H1 (cell line): ENCODE data around the gene CCDC127. TPM values are rescaled to one million over a fixed set of nuclear protein-coding genes. Genes with fewer than 3 reads are reported as not detected.

ENCODE experiments used
- CTCF ChIA-PET: fragments of 300-600 bp; sonication (Branson Sonifier 250); formaldehyde crosslinking; loops from one replicate; lab custom pipeline; 2021; ENCODE audit not compliant: partially characterized antibody; lab: Charles Lee
- POLR2A ChIA-PET: fragments of 300-600 bp; sonication (Branson Sonifier 250); formaldehyde crosslinking; loops from one replicate; lab custom pipeline; 2021; ENCODE audit warnings: inconsistent platforms; ENCODE audit not compliant: partially characterized antibody; lab: Charles Lee
- DNase-seq, 2 experiments: peaks; one replicate each; pipeline versions ENCODE4 v3.0.0 to v3.0.0-alpha.2; 2010 to 2022; ENCODE audit warnings: low spot score in 2 of 2, low read depth in 1 of 2, mixed read lengths in 1 of 2
- FAIRE-seq: peaks from 2 replicates; lab custom pipeline; 2011; peaks lifted over from hg19 to GRCh38; lab: Jason Lieb, UNC
- H2AFZ ChIP-seq: 2 replicates; pipeline ENCODE4 v1.8.1; 2012; ENCODE audit warnings: low read length, inconsistent platforms
- H2AK5ac ChIP-seq: 2 replicates; pipeline ENCODE4 v1.6.1; 2013; ENCODE audit warnings: low read depth, low read length
- H2BK120ac ChIP-seq: replicated peaks from 2 replicates; pipeline ENCODE3; 2013; ENCODE audit warnings: low read depth, low read length, inconsistent platforms
- H2BK12ac ChIP-seq: 2 replicates; pipeline ENCODE4 v1.6.1; 2013; ENCODE audit warnings: low read depth, low read length
- H2BK15ac ChIP-seq: 2 replicates; pipeline ENCODE4 v1.6.1; 2013; ENCODE audit warnings: low read length
- H2BK20ac ChIP-seq: 2 replicates; pipeline ENCODE4 v1.6.1; 2013; ENCODE audit warnings: low read length
- H2BK5ac ChIP-seq: 2 replicates; pipeline ENCODE4 v1.6.1; 2013; ENCODE audit warnings: low read depth, low read length
- H3K14ac ChIP-seq: 2 replicates; pipeline ENCODE4 v1.6.1; 2013; ENCODE audit warnings: inconsistent platforms; ENCODE audit not compliant: insufficient read length
- H3K18ac ChIP-seq: 2 replicates; pipeline ENCODE4 v1.6.1; 2013; ENCODE audit warnings: low read length; ENCODE audit errors: extremely low read depth
- H3K23ac ChIP-seq: 2 replicates; pipeline ENCODE4 v1.6.1; 2013; ENCODE audit warnings: inconsistent platforms; ENCODE audit not compliant: insufficient read length
- H3K23me2 ChIP-seq: 2 replicates; pipeline ENCODE4 v1.6.1; 2013; ENCODE audit warnings: low read depth, low read length
- H3K27ac ChIP-seq: 2 replicates; pipeline ENCODE4 v1.6.1; 2011; ENCODE audit warnings: low read depth, low read length, inconsistent platforms
- H3K27me3 ChIP-seq, 4 experiments: replicated peaks in 1 of 4; 1 replicate in 1 of 4; 2 replicates in 3 of 4; pipeline versions ENCODE4 v1.6.1 to v1.8.1; 2011 to 2013; ENCODE audit warnings: low read length in 3 of 4, mild to moderate bottlenecking in 3 of 4, inconsistent platforms in 2 of 4, mixed read lengths in 2 of 4, moderate library complexity in 1 of 4; ENCODE audit not compliant: control insufficient read depth in 3 of 4, insufficient read depth in 3 of 4; ENCODE audit errors: extremely low read depth in 1 of 4
- H3K36me3 ChIP-seq, 4 experiments: 2 replicates each; pipeline versions ENCODE4 v1.6.1 to v1.8.1; 2011 to 2013; ENCODE audit warnings: mild to moderate bottlenecking in 4 of 4, low read length in 3 of 4, moderate library complexity in 2 of 4, control low read depth in 1 of 4, inconsistent platforms in 1 of 4; ENCODE audit not compliant: insufficient read depth in 4 of 4, control insufficient read depth in 2 of 4
- H3K4ac ChIP-seq: replicated peaks from 2 replicates; pipeline ENCODE3; 2013; ENCODE audit warnings: low read length, low read depth, mixed read lengths, inconsistent platforms; ENCODE audit not compliant: insufficient read length
- H3K4me1 ChIP-seq, 4 experiments: replicated peaks in 1 of 4; 1 replicate in 1 of 4; 2 replicates in 3 of 4; pipeline versions ENCODE4 v1.6.1 to v1.8.1; 2011 to 2013; ENCODE audit warnings: low read length in 3 of 4, inconsistent platforms in 2 of 4, mixed read lengths in 1 of 4; ENCODE audit not compliant: insufficient read depth in 4 of 4, control insufficient read depth in 3 of 4
- H3K4me2 ChIP-seq, 2 experiments: 2 replicates each; pipeline versions ENCODE4 v1.6.1 to v1.8.1; 2011 to 2013; ENCODE audit warnings: low read depth in 2 of 2, low read length in 2 of 2, control low read depth in 1 of 2, inconsistent platforms in 1 of 2, mild to moderate bottlenecking in 1 of 2; ENCODE audit not compliant: insufficient read depth in 1 of 2
- H3K4me3 ChIP-seq, 4 experiments: fragments of 200-600, 300-600 bp in 1 of 4; sonication (generic), shearing (Covaris generic), sonication (Bioruptor Twin) in 1 of 4; 2 replicates each; pipeline versions ENCODE4 v1.5.1 to v1.8.1; 2011 to 2016; ENCODE audit warnings: low read length in 4 of 4, low read depth in 3 of 4, control low read depth in 2 of 4, inconsistent platforms in 2 of 4, mild to moderate bottlenecking in 2 of 4, mixed read lengths in 1 of 4, moderate library complexity in 1 of 4; ENCODE audit not compliant: insufficient read depth in 2 of 4; ENCODE audit errors: extremely low read depth in 1 of 4
- H3K56ac ChIP-seq: replicated peaks from 2 replicates; pipeline ENCODE3; 2013; ENCODE audit warnings: low read depth, mild to moderate bottlenecking, mixed read lengths, low read length, inconsistent platforms; ENCODE audit not compliant: insufficient read length
- H3K79me1 ChIP-seq: 2 replicates; pipeline ENCODE4 v1.6.1; 2013; ENCODE audit warnings: low read depth, low read length, control low read depth
- H3K79me2 ChIP-seq, 2 experiments: 2 replicates each; pipeline versions ENCODE4 v1.6.1 to v1.8.1; 2012 to 2013; ENCODE audit warnings: low read length in 2 of 2, mild to moderate bottlenecking in 2 of 2, inconsistent platforms in 1 of 2; ENCODE audit not compliant: insufficient read depth in 2 of 2, control insufficient read depth in 1 of 2
- H3K9ac ChIP-seq, 4 experiments: replicated peaks in 1 of 4; 1 replicate in 1 of 4; 2 replicates in 3 of 4; pipeline versions ENCODE4 v1.6.1 to v1.8.1; 2011 to 2013; ENCODE audit warnings: low read depth in 3 of 4, low read length in 3 of 4, control low read depth in 2 of 4, mild to moderate bottlenecking in 2 of 4, moderate library complexity in 2 of 4, inconsistent platforms in 1 of 4; ENCODE audit errors: extremely low read depth in 1 of 4
- H3K9me3 ChIP-seq, 2 experiments: 2 replicates each; pipeline versions ENCODE4 v1.6.1 to v1.8.1; 2012 to 2013; ENCODE audit warnings: mild to moderate bottlenecking in 2 of 2, moderate library complexity in 2 of 2, control low read depth in 1 of 2, inconsistent platforms in 1 of 2, low read depth in 1 of 2, low read length in 1 of 2, mixed read lengths in 1 of 2; ENCODE audit not compliant: insufficient read depth in 2 of 2
- H4K20me1 ChIP-seq, 2 experiments: replicated peaks in 1 of 2; 2 replicates each; pipeline versions ENCODE3 to v1.8.1; 2011 to 2013; ENCODE audit warnings: inconsistent platforms in 2 of 2, low read length in 2 of 2, mild to moderate bottlenecking in 1 of 2; ENCODE audit not compliant: insufficient read depth in 2 of 2, control insufficient read depth in 1 of 2
- H4K5ac ChIP-seq: 2 replicates; pipeline ENCODE4 v1.6.1; 2013; ENCODE audit warnings: low read length, low read depth, mixed read lengths, inconsistent platforms; ENCODE audit not compliant: insufficient read length
- H4K8ac ChIP-seq: 2 replicates; pipeline ENCODE4 v1.8.0; 2013; ENCODE audit warnings: mild to moderate bottlenecking, moderate library complexity, low read length, inconsistent platforms; ENCODE audit not compliant: insufficient read depth; ENCODE audit errors: extremely low read depth
- H4K91ac ChIP-seq: replicated peaks from 2 replicates; pipeline ENCODE3; 2013; ENCODE audit warnings: low read length, mixed read lengths, inconsistent platforms; ENCODE audit not compliant: insufficient read length
- ATF3 ChIP-seq: IDR thresholded peaks from 2 replicates; pipeline ENCODE4 v1.6.1; 2011; ENCODE audit warnings: low read depth, mild to moderate bottlenecking, low read length; ENCODE audit not compliant: insufficient read depth
- BCL11A ChIP-seq, 2 experiments: IDR thresholded peaks; one replicate each; pipeline ENCODE4 v1.6.1; 2011; ENCODE audit warnings: low read depth in 2 of 2, low read length in 2 of 2, mild to moderate bottlenecking in 2 of 2
- E2F6 ChIP-seq: IDR thresholded peaks from 2 replicates; pipeline ENCODE4 v1.6.1; 2012; ENCODE audit warnings: inconsistent platforms
- KDM5A ChIP-seq: fragments of 200-600 bp; IDR thresholded peaks from 2 replicates; pipeline ENCODE4 v1.7.1; 2012; ENCODE audit warnings: mild to moderate bottlenecking, low read length, inconsistent platforms, mixed read lengths
- MAFK ChIP-seq: IDR thresholded peaks from 2 replicates; pipeline ENCODE4 v1.6.1; 2012; ENCODE audit warnings: low read depth, mild to moderate bottlenecking, improper control_type of control experiment, low read length
- MAX ChIP-seq: IDR thresholded peaks from 2 replicates; pipeline ENCODE4 v1.6.1; 2012; ENCODE audit warnings: inconsistent platforms
- RBBP5 ChIP-seq: IDR thresholded peaks from 2 replicates; pipeline ENCODE4 v1.7.1; 2012; ENCODE audit warnings: low read depth, mild to moderate bottlenecking, inconsistent platforms, low read length, moderate library complexity, borderline replicate concordance
- RFX5 ChIP-seq: IDR thresholded peaks from 2 replicates; pipeline ENCODE4 v1.6.1; 2011; ENCODE audit warnings: low read depth, low read length, improper control_type of control experiment, borderline replicate concordance
- RXRA ChIP-seq: IDR thresholded peaks from 2 replicates; pipeline ENCODE4 v1.6.1; 2011; ENCODE audit warnings: low read depth, mild to moderate bottlenecking, low read length, moderate library complexity; ENCODE audit not compliant: insufficient read depth
- SRF ChIP-seq: IDR thresholded peaks from 2 replicates; pipeline ENCODE4 v1.6.1; 2011; ENCODE audit warnings: mild to moderate bottlenecking, low read depth, low read length, moderate library complexity
- SUZ12 ChIP-seq: fragments of 200-600 bp; sonication (generic); IDR thresholded peaks from 2 replicates; pipeline ENCODE4 v1.6.1; 2012; ENCODE audit warnings: mild to moderate bottlenecking, inconsistent platforms, low read length, moderate library complexity, mixed read lengths
- TEAD4 ChIP-seq: IDR thresholded peaks from 2 replicates; pipeline ENCODE4 v1.6.1; 2012; ENCODE audit warnings: low read depth, low read length, inconsistent platforms, mixed read lengths
- WGBS, 2 experiments: shearing (Covaris generic) in 1 of 2; methylation state at CpG; one replicate each; pipeline versions ENCODE4 v1.1.6 to v1.1.7; 2013 to 2015; ENCODE audit warnings: low lambda C conversion rate in 2 of 2, mixed read lengths in 2 of 2, inconsistent platforms in 1 of 2, low coverage in 1 of 2, missing lambda C conversion rate in 1 of 2; ENCODE audit not compliant: insufficient replicate concordance in 2 of 2, insufficient coverage in 1 of 2, insufficient read length in 1 of 2; ENCODE audit errors: extremely low coverage in 1 of 2, missing lambda C conversion rate in 1 of 2; 5-methylcytosine and 5-hydroxymethylcytosine counted together
- polyA plus RNA-seq, 7 experiments: library from polyadenylated mRNA; depleted of rRNA in 3 of 7; stranded (reverse) in 5 of 7; unstranded in 2 of 7; fragments of >200 nt in 5 of 7; fragments of 200-250 nt in 2 of 7; gene quantifications; 1 replicate in 5 of 7; 2 replicates in 1 of 7; 4 replicates in 1 of 7; pipeline versions ENCODE4 v1.2.1 to v1.2.3, GENCODE V29; 2011 to 2013; ENCODE audit warnings: missing spikeins in 2 of 7, mixed read lengths in 2 of 7
- total RNA-seq: library from RNA; stranded (reverse); fragmentation: NEBNext Ultra II Directional; extraction: Animal tissue kit (Norgen Biotek cat#: 25700); gene quantifications from 2 replicates; pipeline ENCODE4 v1.2.1, GENCODE V29; 2021

The CCDC127 gene
- total and polyA plus RNA-seq, 2 of the 8 experiments (the other 6 are each of a cell fraction or from before 2014, with no cell fraction given), result 2.9 to 8.0 TPM

GRCh38 chr5:206406-206805 lies 11.5 kb downstream of the CCDC127 start:
- no peak overlapping the region for H3K56ac ChIP-seq
- H3K79me2 ChIP-seq, result peaks cover 6 to 32% of the 10 kb centered on the region in 2 experiments; a peak in 3 of 4 replicates
- POLR2A ChIA-PET, result no interaction called here
- no peak overlapping the region for H2BK20ac ChIP-seq
- H3K4me3 ChIP-seq, result no peak overlapping the region
- no peak overlapping the region for H4K91ac ChIP-seq
- CTCF ChIA-PET, result interaction anchor here (1.0 to 1.4 kb wide), 2 partner anchors 13 to 18 kb away, joined by 3 read pairs; no protein-coding TSS in a partner anchor
- H3K9ac ChIP-seq, result no peak overlapping the region
- TF ChIP-seq MAFK (no peak), ATF3 (no peak), KDM5A (no peak), SUZ12 (no peak), TEAD4 (no peak), BCL11A (IDR thresholded peaks at IDR 0.05; ENCODE audit: low read depth in 2 of 2, low read length in 2 of 2) (no peak), E2F6 (no peak), MAX (no peak), SRF (no peak), RBBP5 (no peak), RFX5 (no peak), RXRA (no peak)
- H3K27me3 ChIP-seq, result no peaks in the 10 kb centered on the region
- no peak overlapping the region for H2BK12ac ChIP-seq
- H3K27ac ChIP-seq, result no peak overlapping the region
- no peak overlapping the region for H3K23ac ChIP-seq
- no peak overlapping the region for H3K4ac ChIP-seq
- peaks cover 1% of the 10 kb centered on the region; the same call in 1 of the 2 replicates for H3K23me2 ChIP-seq
- no peak overlapping the region for H3K14ac ChIP-seq
- no peak overlapping the region for H2BK15ac ChIP-seq
- WGBS, 2 experiments, result 88% methylated on average over 11 of the region's 11 CpGs; no CpG with 5 or more reads in 1 of the 2 experiments
- H4K20me1 ChIP-seq, result peaks cover 4 to 26% of the 10 kb centered on the region in 2 experiments
- H3K36me3 ChIP-seq, result peaks cover 2 to 16% (median 10%) of the 10 kb centered on the region in 4 experiments
- no peaks in the 10 kb centered on the region; the same call in 1 of the 2 replicates for H3K79me1 ChIP-seq
- FAIRE-seq (no peak), DNase-seq (no peak)
- no peak overlapping the region for H2AFZ ChIP-seq
- no peaks in the 10 kb centered on the region; a peak in 1 of 7 replicates for H3K4me1 ChIP-seq
- no peak overlapping the region for H2BK120ac ChIP-seq
- H3K18ac ChIP-seq, result no peak overlapping the region
- no peak overlapping the region for H4K8ac ChIP-seq
- H4K5ac ChIP-seq, result no peak overlapping the region
- H3K9me3 ChIP-seq, result no peaks in the 10 kb centered on the region
- H3K4me2 ChIP-seq, result no peak overlapping the region
- H2BK5ac ChIP-seq, result no peak overlapping the region
- H2AK5ac ChIP-seq, result no peak overlapping the region
